RPMI7951 (cell line): Measurements from ENCODE around the gene NR4A2. TPM values are rescaled to one million over a fixed set of nuclear protein-coding genes. Genes with fewer than 3 reads are reported as not detected.
"Not testable (repeated sequence)": the region's sequence is repeated elsewhere in the genome, so short reads cannot be mapped to it uniquely, and the experiment has no call there.

Experiments used
- DNase-seq: peaks from one replicate; pipeline ENCODE4 v3.0.0-alpha.2; 2012; ENCODE audit warnings: low read depth
- total RNA-seq: library from RNA; depleted of rRNA; stranded (reverse); fragments of >200 nt; shearing (Covaris generic); gene quantifications from 2 replicates; pipeline ENCODE4 v1.2.3, GENCODE V29; 2014; rRNA removed

The NR4A2 gene
- total RNA-seq, 1 experiment from 2014 or later, result 0.96 TPM

- no peak for DNase-seq
These were observed 10.4 kb downstream of the NR4A2 start for GRCh38 chr2:156322051-156322685.

GRCh38 chr2:156321243-156321904 lies 11.1 kb downstream of the NR4A2 start:
- no peak for DNase-seq

- no peak for DNase-seq
These were observed 11.9 kb downstream of the NR4A2 start for GRCh38 chr2:156320486-156321098.

- DNase-seq, result no peak
These were observed 12.6 kb downstream of the NR4A2 start for GRCh38 chr2:156319811-156320485.

GRCh38 chr2:156317631-156318030 lies 14.9 kb downstream of the NR4A2 start:
- no peak for DNase-seq

GRCh38 chr2:156311976-156312375 lies 20.5 kb downstream of the NR4A2 start:
- no peak for DNase-seq

- DNase-seq, result no peak
These were observed 21.7 kb downstream of the NR4A2 start for GRCh38 chr2:156310773-156311172.

GRCh38 chr2:156309917-156310316 lies 22.6 kb downstream of the NR4A2 start:
- no peak for DNase-seq

GRCh38 chr2:156309167-156309566 lies 23.4 kb downstream of the NR4A2 start:
- DNase-seq, result no peak

- DNase-seq, result no peak
These were observed 25.7 kb downstream of the NR4A2 start for GRCh38 chr2:156306821-156307220.

- no peak for DNase-seq
These were observed 27.4 kb downstream of the NR4A2 start for GRCh38 chr2:156305121-156305520.

GRCh38 chr2:156300337-156300736 lies 32.2 kb downstream of the NR4A2 start:
- no peak for DNase-seq

- no peak for DNase-seq
These were observed 37.5 kb downstream of the NR4A2 start for GRCh38 chr2:156294945-156295580.

- DNase-seq, result not testable (repeated sequence)
These were observed 39.1 kb downstream of the NR4A2 start for GRCh38 chr2:156293382-156293781.

GRCh38 chr2:156279446-156280150 lies 52.9 kb downstream of the NR4A2 start:
- no peak for DNase-seq

Other genes starting within 250 kb of the NR4A2 start
- gene GPD2, start 103.7 kb upstream of the NR4A2 start, total RNA-seq, result 95.2 and 103 TPM in 2 replicates